Testis (tissue), 3 donors: Measurements from ENCODE around the gene COBL. TPM values are rescaled to one million over a fixed set of nuclear protein-coding genes. Genes with fewer than 3 reads are reported as not detected.

ENCODE experiments used
- DNase-seq: peaks from one replicate; pipeline ENCODE4 v3.0.0-alpha.2; 2019
- H3K27ac ChIP-seq, 2 donors: fragments of 200-600 bp; sonication (generic); one replicate each; pipeline ENCODE4 v1.5.1; 2019
- H3K27me3 ChIP-seq: fragments of 200-600 bp; sonication (generic); one replicate; pipeline ENCODE4 v1.5.1; 2019
- H3K36me3 ChIP-seq: fragments of 200-600 bp; sonication (generic); one replicate; pipeline ENCODE4 v1.5.1; 2017; ENCODE audit warnings: low read depth; ENCODE audit errors: missing control alignments
- H3K4me1 ChIP-seq: fragments of 200-600 bp; sonication (generic); one replicate; pipeline ENCODE4 v1.5.1; 2019
- H3K4me3 ChIP-seq, 2 donors: fragments of 200-600 bp; sonication (generic); one replicate each; pipeline ENCODE4 v1.5.1; 2017 to 2019
- H3K9me3 ChIP-seq: fragments of 200-600 bp; sonication (generic); one replicate; pipeline ENCODE4 v1.5.1; 2017
- CTCF ChIP-seq, 3 experiments: fragments of 450-650 bp in 2 of 3; fragments of 200-600 bp in 1 of 3; sonication (generic) in 1 of 3; IDR thresholded peaks; one replicate each; pipeline ENCODE4 v1.5.1; 2016 to 2019; ENCODE audit warnings: antibody characterized with exemption in 3 of 3, mild to moderate bottlenecking in 2 of 3, moderate library complexity in 1 of 3
- POLR2A ChIP-seq: fragments of 450-650 bp; IDR thresholded peaks from one replicate; pipeline ENCODE4 v1.6.1; 2017; ENCODE audit warnings: antibody characterized with exemption, mild to moderate bottlenecking, moderate library complexity
- WGBS, 2 donors: methylation state at CpG; one replicate each; pipeline ENCODE4 v1.1.5; 2018; 5-methylcytosine and 5-hydroxymethylcytosine counted together
- intact Hi-C: fragments of 100-400 bp; cut with DNase I; formaldehyde crosslinking; loops from one replicate; pipeline ENCODE4 v1.15.1; 2023; ENCODE audit warnings: low total_unique reads
- polyA plus RNA-seq: library from polyadenylated mRNA; stranded (reverse); fragments of 350-450 nt; fragmentation: Illumina TruSeq; extraction: RNeasy Lipid Tissue Mini Kit (QIAGEN cat#74804); gene quantifications from one replicate; pipeline ENCODE4 v1.2.3, GENCODE V29; 2014; ENCODE audit warnings: low read depth, low replicate concordance; ENCODE audit not compliant: insufficient read depth
- total RNA-seq, 2 donors: library from RNA; depleted of rRNA; stranded (reverse); fragments of >200 nt; gene quantifications; one replicate each; pipeline ENCODE4 v1.2.3, GENCODE V29; 2016

The COBL gene
- total and polyA plus RNA-seq, 3 donors from 2014 or later, result 9.2 to 14.8 (median 12.3) TPM

- TF ChIP-seq CTCF (IDR thresholded peaks at IDR 0.05) (no peak), POLR2A (no peak)
- Histone ChIP-seq H3K27ac (no peak overlapping the region), H3K9me3 (no peaks in the 10 kb centered on the region), H3K36me3 (no peaks in the 10 kb centered on the region), H3K27me3 (no peaks in the 10 kb centered on the region), H3K4me3 (no peak overlapping the region), H3K4me1 (no peaks in the 10 kb centered on the region)
- intact Hi-C loops, result no loop called here
- DNase-seq, result no peak
- WGBS, 2 donors, result 92 to 96% methylated on average over 13 to 16 of the region's 16 CpGs
These were observed 291.7 kb downstream of the COBL start for GRCh38 chr7:51024867-51025266.

- WGBS, 2 donors, result 91 to 93% methylated on average over 6 to 9 of the region's 9 CpGs
- no peak for TF ChIP-seq POLR2A
- no peak for TF ChIP-seq CTCF (IDR thresholded peaks at IDR 0.05)
- Histone ChIP-seq H3K36me3 (no peaks in the 10 kb centered on the region), H3K27me3 (no peaks in the 10 kb centered on the region), H3K9me3 (no peaks in the 10 kb centered on the region), H3K27ac (no peak overlapping the region), H3K4me1 (no peaks in the 10 kb centered on the region), H3K4me3 (no peak overlapping the region)
- no peak for DNase-seq
- intact Hi-C loops, result no loop called here
These were observed 293.1 kb downstream of the COBL start for GRCh38 chr7:51023547-51023946.

GRCh38 chr7:51022821-51023220 is 293.8 kb downstream of the COBL start:
- intact Hi-C loops, result no loop called here
- Histone ChIP-seq H3K9me3 (no peaks in the 10 kb centered on the region), H3K27me3 (no peaks in the 10 kb centered on the region), H3K4me1 (no peaks in the 10 kb centered on the region), H3K27ac (no peak overlapping the region), H3K36me3 (no peaks in the 10 kb centered on the region), H3K4me3 (no peak overlapping the region)
- TF ChIP-seq POLR2A (no peak), CTCF (IDR thresholded peaks at IDR 0.05) (no peak)
- WGBS, 2 donors, result 85 to 92% methylated on average over 6 of the region's 6 CpGs
- DNase-seq, result no peak

- 72 to 86% methylated on average over 16 to 20 of the region's 20 CpGs for WGBS, 2 donors
- DNase-seq, result no peak
- H3K27ac ChIP-seq, result no peak overlapping the region
- H3K27me3 ChIP-seq, result no peaks in the 10 kb centered on the region
- no peaks in the 10 kb centered on the region for H3K36me3 ChIP-seq
- H3K4me1 ChIP-seq, result no peaks in the 10 kb centered on the region
- H3K9me3 ChIP-seq, result no peaks in the 10 kb centered on the region
- no peak overlapping the region for H3K4me3 ChIP-seq
- intact Hi-C loops, result no loop called here
- TF ChIP-seq CTCF (IDR thresholded peaks at IDR 0.05) (no peak), POLR2A (no peak)
These were observed 294.6 kb downstream of the COBL start for GRCh38 chr7:51021906-51022570.

GRCh38 chr7:51020944-51021343 is 295.7 kb downstream of the COBL start:
- no peak for TF ChIP-seq CTCF (IDR thresholded peaks at IDR 0.05)
- no peak for TF ChIP-seq POLR2A
- intact Hi-C loops, result no loop called here
- no peaks in the 10 kb centered on the region for H3K9me3 ChIP-seq
- no peaks in the 10 kb centered on the region for H3K4me1 ChIP-seq
- WGBS, 2 donors, result 91 to 93% methylated on average over 3 of the region's 3 CpGs
- H3K27ac ChIP-seq, result no peak overlapping the region
- no peak for DNase-seq
- no peak overlapping the region for H3K4me3 ChIP-seq
- H3K36me3 ChIP-seq, result no peaks in the 10 kb centered on the region
- H3K27me3 ChIP-seq, result no peaks in the 10 kb centered on the region
